ENCODE measurements around the gene FLACC1.
"Not testable (repeated sequence)": the region's sequence is repeated elsewhere in the genome, so short reads cannot be mapped to it uniquely, and the experiment has no call there.

The FLACC1 gene

DNA sequence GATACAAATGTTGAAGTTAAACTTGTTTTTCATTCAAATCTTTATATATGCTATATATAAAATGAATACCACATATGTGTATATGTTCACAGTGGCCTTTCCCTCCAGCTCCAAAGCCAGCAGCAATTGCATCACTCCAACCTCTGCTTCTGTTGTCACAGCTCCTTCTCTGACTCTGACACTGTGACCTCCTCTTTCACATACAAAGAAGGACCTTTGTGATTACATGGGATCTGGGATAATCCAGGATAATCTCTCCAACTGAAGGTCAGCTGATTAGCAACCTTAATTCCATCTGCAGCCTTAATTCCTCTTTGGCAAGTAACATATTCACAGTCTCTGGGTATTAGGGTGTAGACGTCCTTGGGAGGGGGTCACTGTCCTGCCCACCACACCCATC is 8.4 kb downstream of the FLACC1 start:
- DNase-seq = no peak

DNA sequence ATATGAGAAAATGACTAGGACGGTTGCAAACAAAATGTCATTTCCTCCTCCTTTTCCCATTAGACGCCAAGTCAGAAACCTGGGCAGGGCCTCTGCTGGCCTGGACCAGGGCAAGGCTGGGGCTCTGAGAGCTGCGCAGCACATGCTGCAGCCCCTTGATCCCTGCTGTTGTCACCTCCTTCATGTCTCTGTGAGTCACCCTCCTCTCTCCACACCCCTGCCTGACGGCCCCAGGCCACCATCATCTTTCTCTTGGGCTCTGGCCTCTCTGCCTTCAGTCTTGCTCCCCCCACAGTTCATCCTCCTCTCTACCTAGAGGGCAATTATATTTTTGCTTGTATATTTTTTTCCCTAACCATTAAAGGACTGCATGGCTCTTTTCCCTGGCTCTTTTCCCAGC is 10.0 kb downstream of the FLACC1 start:
- DNase-seq = no peak

DNA sequence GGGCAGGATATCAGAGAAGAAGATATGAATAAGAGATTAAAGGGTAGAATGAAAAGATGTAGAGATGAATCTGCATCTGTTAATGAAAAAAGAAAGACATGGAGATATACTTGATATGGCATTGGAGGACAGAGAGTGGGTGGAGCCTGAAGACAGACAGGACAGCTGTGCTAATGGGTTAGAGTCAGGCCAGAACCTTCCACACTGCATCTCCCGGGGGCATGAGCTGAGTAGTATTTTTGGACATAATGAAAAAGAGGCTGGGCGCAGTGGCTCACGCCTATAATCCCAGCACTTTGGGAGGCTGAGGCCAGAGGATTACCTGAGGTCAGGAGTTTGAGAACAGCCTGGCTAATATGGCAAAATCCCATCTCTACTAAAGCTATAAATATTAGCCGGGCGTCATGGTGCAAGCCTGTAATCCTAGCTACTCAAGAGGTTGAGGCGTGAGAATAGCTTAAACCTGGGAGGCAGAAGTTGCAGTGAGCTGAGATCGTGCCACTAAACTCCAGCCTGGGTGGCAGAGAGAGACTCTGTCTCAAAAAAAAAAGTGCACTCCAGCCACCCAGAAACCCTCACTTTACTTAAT is 11.4 kb downstream of the FLACC1 start:
- no peak for DNase-seq

DNA sequence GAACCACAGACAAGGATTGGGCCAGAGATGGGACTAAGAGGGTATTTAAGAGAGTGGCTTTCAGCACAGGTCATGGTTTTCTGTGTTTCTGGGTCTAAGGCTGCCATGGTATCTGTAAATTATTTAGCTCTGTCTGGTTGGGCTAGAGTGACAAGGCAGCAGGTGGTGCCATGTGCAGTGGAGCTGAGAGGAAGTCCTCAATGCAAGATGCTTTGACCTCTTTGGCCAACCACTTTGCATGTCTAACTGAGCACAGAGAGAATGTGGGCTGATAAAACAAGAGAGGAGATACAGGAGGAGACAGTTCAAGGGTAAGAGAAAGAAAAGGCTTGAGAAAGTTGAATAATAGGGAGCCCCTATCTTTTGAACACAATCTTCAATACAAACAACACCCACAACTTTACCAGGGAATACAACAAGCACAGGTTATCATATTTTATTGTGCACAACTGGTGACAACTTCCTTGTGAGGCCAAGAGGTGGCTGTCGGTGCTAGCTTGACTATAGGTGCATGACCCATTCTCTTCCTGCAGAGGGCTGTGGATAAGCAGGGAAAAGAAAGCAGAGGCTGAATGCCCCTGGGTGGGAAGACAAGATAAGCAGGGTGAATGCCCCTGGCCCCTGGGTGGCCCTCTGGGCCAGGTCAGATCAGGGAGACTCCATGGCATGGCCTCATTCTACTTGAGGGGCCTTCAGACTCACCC is 12.3 kb downstream of the FLACC1 start:
- DNase-seq = no peak

DNA sequence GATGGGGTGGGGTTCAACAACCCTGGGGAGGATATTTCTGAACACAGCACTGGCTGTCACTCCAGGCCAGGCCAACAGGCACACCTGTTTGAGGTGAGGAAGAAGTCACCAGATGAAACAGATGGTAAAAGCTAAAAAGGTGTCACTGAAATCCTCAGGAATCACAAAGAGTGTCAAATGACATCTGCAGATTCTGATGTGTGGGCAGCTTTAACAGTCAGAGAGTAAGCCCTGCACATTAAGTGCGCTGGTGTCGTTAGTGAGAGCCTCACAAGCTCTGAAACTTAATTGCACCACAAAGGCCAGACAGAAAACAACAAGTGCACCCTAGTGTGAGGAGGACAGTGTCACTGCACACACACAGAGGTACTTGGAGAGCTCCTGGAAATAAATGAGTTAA is 13.6 kb downstream of the FLACC1 start:
- no peak for DNase-seq

DNA sequence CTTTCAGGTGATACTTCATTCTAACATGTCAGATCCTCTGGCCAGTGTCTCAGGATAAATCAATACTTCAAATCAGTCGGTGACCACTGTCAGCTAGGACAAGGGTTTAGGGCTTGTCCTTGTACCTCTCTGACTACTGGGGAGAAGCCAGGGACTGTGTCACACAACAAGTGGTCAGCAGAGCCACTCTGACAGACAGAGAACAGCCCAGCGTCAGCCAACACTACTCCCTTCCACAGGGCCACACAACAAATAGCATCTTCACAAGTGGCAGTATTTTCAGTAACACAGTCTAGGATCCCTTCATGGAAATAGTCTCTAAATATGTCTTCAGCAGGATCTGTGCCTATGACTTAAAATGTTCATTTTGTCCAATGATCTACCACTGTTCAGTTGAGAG is 14.2 kb downstream of the FLACC1 start:
- DNase-seq = no peak

DNA sequence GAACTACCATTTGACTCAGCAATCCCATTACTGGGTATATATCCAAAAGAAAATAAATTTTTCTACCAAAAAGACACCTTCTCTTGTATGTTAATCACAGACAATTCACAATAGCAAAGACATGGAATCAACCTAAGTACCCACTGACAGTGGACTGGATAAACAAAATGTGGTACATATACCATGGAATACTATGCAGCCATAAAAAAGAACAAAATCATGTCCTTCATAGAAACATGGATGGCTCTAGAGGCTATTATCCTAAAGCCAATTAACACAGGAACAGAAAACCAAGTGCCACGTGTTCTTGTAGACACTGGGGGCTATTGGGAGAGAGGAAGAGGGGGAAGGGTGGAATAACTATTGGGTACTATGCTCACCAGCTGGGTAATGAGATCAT is 27.7 kb downstream of the FLACC1 start:
- DNase-seq = no peak

DNA sequence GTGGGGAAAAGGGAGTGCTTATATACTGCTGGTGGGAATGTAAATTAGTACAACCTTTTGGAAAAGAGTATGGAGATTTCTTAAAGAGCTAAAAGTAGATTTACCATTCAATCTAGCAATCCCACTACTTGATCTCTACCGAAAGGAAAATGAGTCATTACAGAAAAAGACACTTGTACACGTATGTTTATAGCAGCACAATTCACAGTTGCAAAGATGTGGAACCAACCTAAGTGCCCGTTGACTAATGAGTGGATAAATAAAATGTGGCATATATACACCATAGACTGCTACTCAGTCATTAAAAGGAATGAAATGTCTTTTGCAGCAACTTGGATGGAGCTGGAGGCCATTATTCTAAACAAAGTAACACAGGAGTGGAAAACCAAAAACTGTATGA is 29.5 kb downstream of the FLACC1 start:
- no peak for DNase-seq

DNA sequence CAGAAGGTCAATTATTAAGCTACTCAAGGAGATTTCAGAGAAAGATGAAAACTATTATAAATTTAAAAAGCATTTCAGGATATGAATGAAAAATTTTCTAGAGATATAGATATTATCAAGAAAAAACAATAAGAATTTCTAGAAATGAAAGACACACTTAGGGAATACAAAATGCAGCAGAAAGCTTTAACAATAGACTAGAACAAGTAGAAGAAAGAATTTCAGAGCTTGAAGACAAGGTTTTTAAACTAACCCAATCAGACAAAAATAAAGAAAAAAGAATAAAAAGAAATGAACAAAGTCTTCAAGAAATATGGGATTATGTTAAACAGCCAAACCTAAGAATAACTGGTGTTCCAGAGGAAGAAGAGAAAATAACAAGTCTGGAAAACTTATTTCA is 34.4 kb downstream of the FLACC1 start:
- DNase-seq = no peak

DNA sequence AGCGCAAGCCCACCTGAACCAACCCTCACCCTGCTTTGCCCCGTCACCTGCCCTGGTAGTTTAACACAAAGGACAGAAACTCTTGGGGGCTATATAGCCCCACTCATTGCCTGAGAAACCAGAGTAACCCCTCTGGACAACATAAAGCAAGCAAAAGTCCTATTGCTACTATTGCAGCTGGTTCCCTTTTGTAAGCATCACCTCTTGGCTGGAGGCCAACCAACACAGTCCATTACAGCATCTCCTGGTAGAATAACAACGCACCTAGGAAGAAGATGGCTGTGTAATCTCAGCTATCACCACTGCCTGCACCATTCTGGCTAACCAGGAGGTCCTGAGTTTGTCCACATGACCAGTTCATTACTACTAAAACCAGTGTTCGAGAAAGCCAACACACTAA is 36.4 kb downstream of the FLACC1 start:
- no peak for DNase-seq

DNA sequence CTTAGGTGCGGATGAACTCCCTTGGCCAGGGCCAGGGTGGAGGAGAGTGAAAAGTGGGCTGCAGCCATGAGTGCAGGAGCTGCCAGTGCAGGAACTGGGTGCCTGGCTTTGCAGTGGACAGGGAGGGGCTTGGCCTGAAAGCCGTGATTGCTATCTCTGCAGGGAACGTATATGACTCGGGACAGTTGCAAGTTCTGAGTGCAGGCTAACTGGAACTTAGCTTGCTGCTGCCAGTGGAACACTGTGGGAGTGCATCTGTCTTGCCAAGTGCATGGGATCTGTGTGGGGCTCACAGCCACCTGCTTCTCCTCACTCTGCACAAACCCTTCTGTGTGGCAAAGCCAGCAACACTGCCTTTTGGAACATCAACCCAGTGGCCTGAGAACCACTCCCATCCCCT is 36.9 kb downstream of the FLACC1 start:
- no peak for DNase-seq

DNA sequence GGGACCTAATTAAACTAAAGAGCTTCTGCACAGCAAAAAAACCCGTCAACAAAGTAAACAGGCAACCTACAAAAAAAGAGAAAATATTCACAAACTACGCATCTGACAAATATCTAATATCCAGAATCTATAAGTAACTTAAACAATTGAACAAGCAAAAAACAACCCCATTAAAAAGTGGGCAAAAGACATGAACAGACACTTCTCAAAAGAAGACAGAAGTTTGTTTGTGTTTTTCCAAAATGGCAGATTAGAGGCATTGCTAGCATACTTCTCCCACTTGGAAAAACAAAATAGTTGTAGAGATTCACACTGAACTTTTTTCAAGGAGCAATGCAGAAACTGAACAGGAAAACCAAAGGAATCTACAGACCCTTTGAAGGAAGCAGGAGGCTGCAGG is 37.6 kb downstream of the FLACC1 start:
- DNase-seq = no peak

DNA sequence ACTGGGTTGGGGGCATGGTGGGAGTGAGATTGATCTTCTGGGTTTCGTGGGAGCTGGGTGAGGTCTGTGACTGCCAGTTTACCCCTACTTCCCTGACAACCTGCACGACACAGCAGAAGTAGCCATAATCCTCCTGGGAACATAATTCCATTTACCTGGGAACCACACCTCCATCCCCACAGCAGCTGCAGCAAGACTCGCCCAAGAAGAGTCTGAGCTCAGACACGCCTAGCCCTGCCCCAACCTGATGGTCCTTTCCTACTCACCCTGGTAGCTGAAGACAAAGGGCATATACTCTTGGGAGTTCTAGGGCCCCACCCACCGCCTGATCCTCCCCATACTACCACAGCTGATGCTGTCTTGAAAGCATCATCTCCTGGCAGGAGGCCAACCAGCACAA is 43.8 kb downstream of the FLACC1 start:
- DNase-seq = no peak

DNA sequence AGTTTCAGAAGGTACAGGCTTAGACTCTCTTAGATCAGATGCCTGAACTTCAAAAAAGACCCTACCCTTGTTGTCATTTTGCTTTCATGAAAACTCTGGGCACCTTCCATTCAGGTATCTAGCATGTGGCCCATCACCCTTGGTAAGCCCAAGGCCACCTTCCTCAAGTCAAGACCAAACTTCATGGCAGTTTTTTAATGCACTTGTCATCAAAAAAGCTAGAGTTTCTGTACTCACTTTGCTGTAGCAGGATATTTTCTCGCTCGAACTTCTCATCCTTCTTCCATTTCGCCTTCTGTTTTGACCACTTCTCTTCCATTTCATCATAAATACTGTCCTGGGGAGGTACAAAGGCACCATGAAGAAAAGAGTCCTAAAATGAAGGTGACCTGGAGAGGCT is 48.2 kb downstream of the FLACC1 start:
- no peak for DNase-seq

DNA sequence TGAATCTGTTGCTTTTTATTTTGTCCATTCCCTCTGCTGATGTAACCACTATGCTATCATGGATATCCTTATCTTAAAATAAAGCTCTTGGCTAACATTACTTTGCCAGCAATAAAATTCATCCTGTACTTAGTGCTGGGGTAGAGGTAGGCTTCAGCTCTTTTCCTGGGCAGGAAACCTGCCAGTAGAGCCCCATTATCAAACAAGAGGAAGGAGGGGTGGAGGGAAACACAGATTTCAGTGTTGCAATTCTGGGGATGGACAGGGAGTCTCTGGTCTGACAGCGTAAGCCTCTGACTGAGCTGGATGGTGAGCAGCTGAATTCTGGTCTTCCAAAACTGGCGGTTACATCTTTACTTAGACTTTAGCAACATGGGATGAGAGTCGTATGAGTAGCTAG is 49.3 kb downstream of the FLACC1 start:
- no peak for DNase-seq

DNA sequence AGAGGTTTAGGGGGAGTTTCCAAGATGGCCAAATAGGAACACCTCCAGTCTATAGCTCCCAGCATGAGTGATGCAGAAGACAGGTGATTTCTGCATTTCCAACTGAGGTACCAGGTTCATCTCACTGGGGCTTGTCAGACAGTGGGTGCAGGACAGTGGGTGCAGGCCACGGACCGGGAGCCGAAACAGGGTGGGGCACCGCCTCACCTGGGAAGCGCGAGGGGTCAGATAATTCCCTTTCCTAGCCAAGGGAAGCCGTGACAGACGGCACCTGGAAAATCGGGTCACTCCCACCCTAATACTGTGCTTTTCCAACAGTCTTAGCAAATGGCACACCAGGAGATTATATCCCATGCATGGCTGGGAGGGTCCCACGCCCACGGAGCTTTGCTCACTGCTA is 57.2 kb downstream of the FLACC1 start:
- DNase-seq = not testable (repeated sequence)

DNA sequence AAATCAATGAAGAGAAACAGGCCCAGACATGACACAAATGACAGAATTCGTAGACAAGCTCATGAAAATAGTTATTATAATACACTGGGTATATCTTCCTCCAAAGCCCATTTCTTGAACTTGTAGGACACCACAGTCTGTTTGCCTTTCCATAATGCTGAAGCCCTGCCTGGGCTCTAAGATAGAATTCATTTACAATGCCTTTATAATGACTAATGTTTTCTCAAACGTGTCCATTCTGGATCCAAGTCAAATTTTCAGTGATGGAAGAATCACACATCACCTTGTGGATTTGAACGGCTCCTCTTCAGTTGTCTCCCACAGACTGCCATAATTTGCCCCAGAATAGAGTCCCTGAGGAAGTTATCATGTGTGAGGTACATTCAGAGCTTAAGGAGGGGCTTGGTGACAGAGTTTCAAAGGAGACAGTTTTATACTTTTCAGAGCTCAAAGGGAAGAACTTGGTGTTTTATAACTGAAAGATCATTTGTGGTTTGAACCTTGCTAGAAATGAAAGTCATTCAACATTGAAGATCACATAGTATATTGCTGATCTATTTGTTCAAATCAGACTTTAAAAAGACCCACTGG is 58.6 kb downstream of the FLACC1 start:
- no peak for DNase-seq

DNA sequence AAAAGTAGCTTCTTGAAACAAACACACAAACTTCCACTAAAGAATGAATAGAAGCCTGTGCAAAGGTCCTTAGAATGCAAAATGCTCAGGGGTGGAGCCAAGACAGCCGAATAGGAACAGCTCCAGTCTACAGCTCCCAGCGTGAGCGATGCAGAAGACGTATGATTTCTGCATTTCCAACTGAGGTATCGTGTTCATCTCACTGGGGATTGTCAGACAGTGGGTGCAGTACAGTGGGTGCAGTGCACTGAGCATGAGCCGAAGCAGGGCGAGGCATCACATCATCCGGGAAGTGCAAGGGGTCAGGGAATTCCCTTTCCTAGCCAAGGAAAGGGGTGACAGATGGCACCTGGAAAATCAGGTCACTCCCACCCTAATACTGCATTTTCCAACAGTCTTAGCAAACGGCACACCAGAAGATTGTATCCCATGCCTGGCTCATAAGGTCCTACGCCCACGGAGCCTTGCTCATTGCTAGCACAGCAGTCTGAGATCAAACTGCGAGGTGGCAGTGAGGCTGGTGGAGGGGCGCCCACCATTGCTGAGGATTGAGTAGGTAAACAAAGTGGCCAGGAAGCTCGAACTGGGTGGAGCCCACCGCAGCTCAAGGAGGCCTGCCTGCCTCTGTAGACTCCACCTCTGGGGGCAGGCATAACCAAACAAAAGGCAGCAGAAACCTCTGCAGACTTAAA is 66.5 kb downstream of the FLACC1 start:
- DNase-seq = not testable (repeated sequence)

DNA sequence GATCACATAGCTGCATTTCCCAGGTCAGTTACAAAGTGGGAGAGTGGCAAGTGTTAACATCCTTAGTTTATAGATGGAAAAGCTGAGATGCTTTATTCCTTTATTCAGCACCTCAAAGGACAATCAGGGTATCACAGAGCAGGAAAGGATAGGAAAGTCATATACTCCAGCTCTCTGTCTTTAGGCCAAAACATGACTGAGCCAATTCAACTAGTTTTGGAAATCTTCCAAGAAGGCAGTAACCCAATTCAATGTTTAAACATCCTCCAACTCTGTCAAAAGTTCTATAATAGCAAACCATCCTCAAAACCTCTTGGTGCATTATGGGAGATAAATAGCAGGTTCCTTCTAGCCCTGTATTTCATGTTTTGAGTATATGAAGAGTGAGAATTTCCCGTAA is 71.6 kb downstream of the FLACC1 start:
- no peak for DNase-seq

DNA sequence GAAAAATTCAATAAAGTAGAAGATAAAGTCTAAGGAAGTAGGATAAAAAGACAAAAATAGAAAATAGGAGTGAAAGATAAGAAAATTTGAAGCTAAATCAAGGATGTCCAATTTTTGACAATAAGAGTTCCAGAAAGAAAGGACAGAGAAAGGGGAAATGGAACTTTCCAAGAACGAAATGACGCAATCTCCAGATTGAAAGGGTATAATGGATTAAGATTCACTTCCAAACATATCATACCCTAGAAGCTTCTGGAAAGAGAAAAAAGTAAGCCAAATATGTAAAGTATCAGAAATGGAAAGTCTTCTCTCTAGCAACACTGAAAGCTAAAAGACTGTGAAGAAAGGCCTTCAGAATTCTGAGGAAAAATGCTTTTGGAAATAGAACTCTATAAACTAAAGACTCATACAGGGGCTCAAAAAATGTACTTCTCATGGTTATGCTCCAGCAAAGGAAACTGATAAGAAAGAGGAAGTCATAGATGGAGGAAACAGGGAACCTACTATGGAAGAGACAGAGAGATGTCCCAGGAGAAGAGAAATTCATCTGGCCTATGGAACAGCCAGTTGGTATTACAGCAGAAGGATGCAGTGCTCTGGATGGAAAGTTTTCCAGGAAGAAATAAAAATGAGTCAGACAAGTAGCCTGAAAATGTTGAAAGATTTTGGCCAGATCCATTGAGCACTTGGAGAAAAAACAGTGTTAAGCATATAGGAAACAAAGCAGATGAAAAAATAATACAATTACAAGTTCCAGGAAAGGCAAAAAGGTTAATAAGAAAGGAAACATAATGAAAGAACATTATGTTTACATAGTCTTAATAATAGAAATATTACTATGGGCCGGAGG is 76.7 kb downstream of the FLACC1 start:
- no peak for DNase-seq

DNA sequence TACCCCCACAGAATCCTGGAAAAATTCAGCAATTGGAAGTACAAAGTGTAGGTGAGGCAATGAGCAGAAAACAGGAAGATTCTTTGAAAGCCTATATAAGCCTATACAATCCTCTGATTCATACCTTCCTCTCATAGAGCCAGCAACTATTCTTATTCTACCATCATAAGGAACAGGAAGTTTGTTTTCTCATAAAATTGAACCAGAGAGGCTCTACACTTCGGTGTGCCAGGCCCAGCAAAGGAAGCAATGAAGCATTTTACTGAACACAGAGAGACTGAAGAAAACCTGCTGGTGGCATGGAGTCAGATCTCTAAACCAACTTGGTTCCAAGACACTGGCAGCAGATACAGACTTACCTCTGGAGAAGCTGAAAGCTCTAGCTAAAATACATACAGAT is 78.1 kb downstream of the FLACC1 start:
- DNase-seq = no peak

DNA sequence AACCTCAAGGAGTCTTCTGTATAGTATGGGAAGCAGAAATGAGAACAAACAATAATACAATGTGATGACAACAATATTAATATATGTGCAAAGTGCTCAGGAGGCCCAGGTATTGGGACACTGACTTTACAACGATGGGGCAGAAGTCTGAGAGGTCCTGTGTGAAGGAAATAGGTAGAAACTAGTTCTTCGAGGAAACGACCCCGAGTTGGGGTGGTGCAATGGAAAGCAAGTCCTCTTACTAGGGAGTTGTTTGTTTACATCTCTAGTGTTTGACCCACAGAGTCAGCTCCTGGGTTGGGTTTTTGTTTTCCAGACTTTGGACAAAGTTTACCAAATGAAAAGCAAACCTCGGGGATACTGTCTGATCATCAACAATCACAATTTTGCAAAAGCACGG is 80.6 kb downstream of the FLACC1 start:
- no peak for DNase-seq

DNA sequence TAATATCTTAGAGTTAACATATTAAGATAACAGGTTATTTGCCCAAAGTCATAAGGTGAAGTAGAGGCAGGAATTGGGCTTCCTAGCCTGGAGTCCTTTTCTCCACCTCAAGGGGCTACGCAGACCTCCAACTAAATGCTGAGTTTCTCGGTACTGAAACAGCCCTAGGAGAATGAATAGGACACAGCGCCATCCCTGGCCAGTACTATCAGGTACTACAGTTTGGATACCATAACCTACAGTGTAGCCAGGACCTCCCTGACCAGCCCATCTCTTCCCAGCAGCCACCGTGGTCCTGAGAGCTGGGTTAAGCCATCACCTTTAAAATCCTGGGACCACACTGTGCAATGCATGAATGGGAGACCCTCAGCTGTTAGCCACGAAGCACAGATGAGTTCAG is 81.2 kb downstream of the FLACC1 start:
- DNase-seq = no peak

Measured in NCI-H1930 (cell line).